GM10248 (cell line): ENCODE data around the gene VCL.

Source experiments
- CTCF ChIA-PET: fragments of 300-600 bp; sonication (Branson Sonifier 250); formaldehyde crosslinking; extraction: SDS; loops from one replicate; lab custom pipeline; 2021; ENCODE audit warnings: antibody characterized with exemption; lab: Yijun Ruan, JAX
- POLR2A ChIA-PET: fragments of 350-650 bp; sonication (Branson Sonifier 250); formaldehyde crosslinking; extraction: SDS; loops from one replicate; lab custom pipeline; 2020; ENCODE audit warnings: antibody characterized with exemption; lab: Yijun Ruan, JAX
- DNase-seq: peaks from one replicate; pipeline ENCODE4 v3.0.0; 2012; ENCODE audit errors: extremely low spot score
- CTCF ChIP-seq: IDR thresholded peaks from 2 replicates; pipeline ENCODE4 v1.5.1; 2012; ENCODE audit warnings: mild to moderate bottlenecking, low read depth; ENCODE audit errors: extremely low read depth, missing control alignments, control extremely low read depth

Gene VCL

GRCh38 chr10:74110120-74110519 lies 112.2 kb downstream of the VCL start:
- TF ChIP-seq CTCF: no peak
- CTCF ChIA-PET: interaction anchor here (1.3 to 5.8 kb wide), 7 partner anchors 8 to 230 kb away, joined by 3 to 26 read pairs (median 3); no protein-coding TSS in a partner anchor
- DNase-seq: no peak
- POLR2A ChIA-PET: interaction anchor here (1.2 kb wide), 1 partner anchor 16 kb away, joined by 3 read pairs; no protein-coding TSS in a partner anchor

GRCh38 chr10:74111799-74112198 lies 113.9 kb downstream of the VCL start:
- ChIA-PET CTCF (interaction anchor here (0.8 to 5.8 kb wide), 3 partner anchors 9 to 31 kb away, joined by 3 to 23 read pairs (median 17); no protein-coding TSS in a partner anchor), POLR2A (no interaction called here)
- no peak for TF ChIP-seq CTCF
- DNase-seq: no peak

- DNase-seq: no peak
- ChIA-PET CTCF (interaction anchor here (0.7 to 5.8 kb wide), 6 partner anchors 10 to 520 kb away, joined by 3 to 23 read pairs (median 4); no protein-coding TSS in a partner anchor), POLR2A (no interaction called here)
- TF ChIP-seq CTCF: no peak
Measured at GRCh38 chr10:74113546-74113945, 115.6 kb downstream of the VCL start.

- no peak for DNase-seq
- CTCF ChIA-PET: interaction anchor here (0.7 to 3.0 kb wide), 3 partner anchors 9 to 11 kb away, joined by 3 to 17 read pairs (median 5); no protein-coding TSS in a partner anchor
- POLR2A ChIA-PET: no interaction called here
Measured at GRCh38 chr10:74114041-74114448, 116.1 kb downstream of the VCL start.

GRCh38 chr10:74117738-74118137 lies 119.8 kb downstream of the VCL start:
- CTCF ChIA-PET: interaction anchor here (0.9 to 3.0 kb wide), 6 partner anchors 9 to 178 kb away, joined by 3 to 14 read pairs (median 4); no protein-coding TSS in a partner anchor
- no peak for TF ChIP-seq CTCF
- peak; percentile 39 for DNase-seq
- POLR2A ChIA-PET: no interaction called here

More at GRCh38 chr10:74114041-74114448, 116.1 kb downstream of the VCL start:
- TF ChIP-seq CTCF: no peak

GRCh38 chr10:74118804-74119203 lies 120.9 kb downstream of the VCL start:
- POLR2A ChIA-PET: no interaction called here
- no peak for DNase-seq
- no peak for TF ChIP-seq CTCF
- CTCF ChIA-PET: interaction anchor here (0.8 to 3.0 kb wide), 4 partner anchors 10 to 38 kb away, joined by 3 to 14 read pairs (median 5); no protein-coding TSS in a partner anchor

GRCh38 chr10:74120911-74121310 lies 123.0 kb downstream of the VCL start:
- no peak for TF ChIP-seq CTCF
- CTCF ChIA-PET: no interaction called here
- no peak for DNase-seq
- POLR2A ChIA-PET: no interaction called here
